Measurements from ENCODE around the gene USP4.
"Not testable (repeated sequence)": the region's sequence is repeated elsewhere in the genome, so short reads cannot be mapped to it uniquely, and the experiment has no call there.

Gene USP4

GRCh38 chr3:49253512-49253911 lies 86.3 kb downstream of the USP4 start:
- Histone ChIP-seq H3K36me3 (ENCODE audit: control insufficient read depth, insufficient read depth, low read length) (no peaks in the 10 kb centered on the region), H3K27ac (ENCODE audit: low read depth, low read length, severe bottlenecking) (no peak overlapping the region), H3K9me3 (ENCODE audit: control insufficient read depth, low read length) (no peaks in the 10 kb centered on the region), H3K4me1 (ENCODE audit: control insufficient read depth, insufficient read depth, low read length, poor library complexity, severe bottlenecking) (no peaks in the 10 kb centered on the region), H3K4me3 (ENCODE audit: extremely low read depth, insufficient read depth, low read length, poor library complexity, severe bottlenecking) (no peak overlapping the region)
- WGBS, 2 experiments (ENCODE audit: insufficient coverage in 2 of 2) = 100% methylated on average over 1 of the region's 3 CpGs; no CpG with 5 or more reads in 1 of the 2 experiments

GRCh38 chr3:49248840-49249227 lies 91.0 kb downstream of the USP4 start:
- Histone ChIP-seq H3K9me3 (ENCODE audit: control insufficient read depth, low read length) (no peaks in the 10 kb centered on the region), H3K36me3 (ENCODE audit: control insufficient read depth, insufficient read depth, low read length) (no peaks in the 10 kb centered on the region), H3K4me1 (ENCODE audit: control insufficient read depth, insufficient read depth, low read length, poor library complexity, severe bottlenecking) (no peaks in the 10 kb centered on the region), H3K27ac (ENCODE audit: low read depth, low read length, severe bottlenecking) (no peak overlapping the region), H3K4me3 (ENCODE audit: extremely low read depth, insufficient read depth, low read length, poor library complexity, severe bottlenecking) (no peak overlapping the region)

GRCh38 chr3:49244581-49245205 lies 95.2 kb downstream of the USP4 start:
- 73 to 90% methylated on average over 1 of the region's 1 CpG for WGBS, 2 experiments (ENCODE audit: insufficient coverage in 2 of 2)
- Histone ChIP-seq H3K36me3 (ENCODE audit: control insufficient read depth, insufficient read depth, low read length) (no peaks in the 10 kb centered on the region), H3K4me3 (ENCODE audit: extremely low read depth, insufficient read depth, low read length, poor library complexity, severe bottlenecking) (no peak overlapping the region), H3K4me1 (ENCODE audit: control insufficient read depth, insufficient read depth, low read length, poor library complexity, severe bottlenecking) (no peaks in the 10 kb centered on the region), H3K9me3 (ENCODE audit: control insufficient read depth, low read length) (no peaks in the 10 kb centered on the region), H3K27ac (ENCODE audit: low read depth, low read length, severe bottlenecking) (no peak overlapping the region)

GRCh38 chr3:49240091-49240490 lies 99.8 kb downstream of the USP4 start:
- WGBS, 2 experiments (ENCODE audit: insufficient coverage in 2 of 2) = 93 to 100% methylated on average over 7 to 10 of the region's 11 CpGs
- peaks cover 16% of the 10 kb centered on the region for H3K9me3 ChIP-seq (ENCODE audit: control insufficient read depth, low read length)
- not testable (repeated sequence) for H3K27ac ChIP-seq (ENCODE audit: low read depth, low read length, severe bottlenecking); H3K4me3 ChIP-seq (ENCODE audit: extremely low read depth, insufficient read depth, low read length, poor library complexity, severe bottlenecking); H3K4me1 ChIP-seq (ENCODE audit: control insufficient read depth, insufficient read depth, low read length, poor library complexity, severe bottlenecking); H3K36me3 ChIP-seq (ENCODE audit: control insufficient read depth, insufficient read depth, low read length)

GRCh38 chr3:49238274-49239127 lies 101.4 kb downstream of the USP4 start:
- Histone ChIP-seq H3K9me3 (ENCODE audit: control insufficient read depth, low read length) (peaks cover 27% of the 10 kb centered on the region), H3K27ac (ENCODE audit: low read depth, low read length, severe bottlenecking) (peak overlapping the region; percentile 76), H3K4me1 (ENCODE audit: control insufficient read depth, insufficient read depth, low read length, poor library complexity, severe bottlenecking) (no peaks in the 10 kb centered on the region), H3K36me3 (ENCODE audit: control insufficient read depth, insufficient read depth, low read length) (no peaks in the 10 kb centered on the region), H3K4me3 (ENCODE audit: extremely low read depth, insufficient read depth, low read length, poor library complexity, severe bottlenecking) (no peak overlapping the region)
- 73 to 80% methylated on average over 7 to 8 of the region's 9 CpGs for WGBS, 2 experiments (ENCODE audit: insufficient coverage in 2 of 2)

- Histone ChIP-seq H3K4me1 (ENCODE audit: control insufficient read depth, insufficient read depth, low read length, poor library complexity, severe bottlenecking) (no peaks in the 10 kb centered on the region), H3K9me3 (ENCODE audit: control insufficient read depth, low read length) (peaks cover 34% of the 10 kb centered on the region), H3K4me3 (ENCODE audit: extremely low read depth, insufficient read depth, low read length, poor library complexity, severe bottlenecking) (no peak overlapping the region), H3K36me3 (ENCODE audit: control insufficient read depth, insufficient read depth, low read length) (no peaks in the 10 kb centered on the region), H3K27ac (ENCODE audit: low read depth, low read length, severe bottlenecking) (no peak overlapping the region)
- WGBS, 2 experiments (ENCODE audit: insufficient coverage in 2 of 2) = no CpG with 5 or more reads among the region's 3 CpGs
These were observed 102.5 kb downstream of the USP4 start for GRCh38 chr3:49237344-49237743.

- no peak overlapping the region for H3K27ac ChIP-seq (ENCODE audit: low read depth, low read length, severe bottlenecking)
- peaks cover 34% of the 10 kb centered on the region for H3K9me3 ChIP-seq (ENCODE audit: control insufficient read depth, low read length)
- H3K4me1 ChIP-seq (ENCODE audit: control insufficient read depth, insufficient read depth, low read length, poor library complexity, severe bottlenecking) = no peaks in the 10 kb centered on the region
- no peak overlapping the region for H3K4me3 ChIP-seq (ENCODE audit: extremely low read depth, insufficient read depth, low read length, poor library complexity, severe bottlenecking)
- H3K36me3 ChIP-seq (ENCODE audit: control insufficient read depth, insufficient read depth, low read length) = no peaks in the 10 kb centered on the region
These were observed 103.6 kb downstream of the USP4 start for GRCh38 chr3:49236226-49236625.

GRCh38 chr3:49228817-49229216 lies 111.0 kb downstream of the USP4 start:
- H3K4me1 ChIP-seq (ENCODE audit: control insufficient read depth, insufficient read depth, low read length, poor library complexity, severe bottlenecking); H3K27ac ChIP-seq (ENCODE audit: low read depth, low read length, severe bottlenecking); H3K36me3 ChIP-seq (ENCODE audit: control insufficient read depth, insufficient read depth, low read length); H3K4me3 ChIP-seq (ENCODE audit: extremely low read depth, insufficient read depth, low read length, poor library complexity, severe bottlenecking): not testable (repeated sequence)
- H3K9me3 ChIP-seq (ENCODE audit: control insufficient read depth, low read length) = peaks cover 18% of the 10 kb centered on the region
- 86 to 94% methylated on average over 4 to 5 of the region's 5 CpGs for WGBS, 2 experiments (ENCODE audit: insufficient coverage in 2 of 2)

All from mesodermal cell (in vitro differentiated cells).